Measurements from ENCODE around the gene RASGRF1.

GRCh38 chr15:79054350-79054749 is 36.2 kb downstream of the RASGRF1 start:
- no peak for TF ChIP-seq CEBPB (IDR thresholded peaks at IDR 0.05)
- TF ChIP-seq YY1 (IDR thresholded peaks at IDR 0.05; ENCODE audit: low read depth): no peak
- no peak for TF ChIP-seq FOXM1 (IDR thresholded peaks at IDR 0.05; ENCODE audit: borderline replicate concordance, low read depth)
- TF ChIP-seq REST (IDR thresholded peaks at IDR 0.05; ENCODE audit: low read depth): no peak
- TF ChIP-seq EP300 (IDR thresholded peaks at IDR 0.05; ENCODE audit: borderline replicate concordance): no peak
- no peak for TF ChIP-seq TAF1 (IDR thresholded peaks at IDR 0.05; ENCODE audit: low read depth)
- TF ChIP-seq TCF12 (IDR thresholded peaks at IDR 0.05; ENCODE audit: low read depth): no peak
- TF ChIP-seq RAD21 (IDR thresholded peaks at IDR 0.05; ENCODE audit: low read depth): no peak
- no peak for TF ChIP-seq TEAD4 (IDR thresholded peaks at IDR 0.05)
